AG09319 (cell line): ENCODE measurements around the gene GLS2.
"Not testable (repeated sequence)": the region's sequence is repeated elsewhere in the genome, so short reads cannot be mapped to it uniquely, and the experiment has no call there.

Source experiments
- DNase-seq: peaks from one replicate; pipeline ENCODE4 v3.0.0-alpha.2; 2010; ENCODE audit warnings: low read depth; ENCODE audit errors: extremely low read depth
- CTCF ChIP-seq: IDR thresholded peaks from 2 replicates; pipeline ENCODE4 v1.5.1; 2011; ENCODE audit warnings: low read depth, mild to moderate bottlenecking, inconsistent platforms, low read length, moderate library complexity

GLS2 gene

GRCh38 chr12:56448860-56449621, 38.9 kb downstream of the GLS2 start, which contains the start of gene TIMELESS:
TIMELESS (minus strand) TSS chr12:56449426; CDS start chr12:56434170, 15,256 bp downstream.
- peak; percentile 59 for DNase-seq
- no peak for TF ChIP-seq CTCF

- DNase-seq = not testable (repeated sequence)
Measured at GRCh38 chr12:56443208-56443607, 44.8 kb downstream of the GLS2 start.

- DNase-seq = no peak
- TF ChIP-seq CTCF = no peak
Measured at GRCh38 chr12:56437430-56438176, 50.4 kb downstream of the GLS2 start.

- TF ChIP-seq CTCF = no peak
- no peak for DNase-seq
Measured at GRCh38 chr12:56434828-56435227, 53.1 kb downstream of the GLS2 start.

- no peak for TF ChIP-seq CTCF
- no peak for DNase-seq
Measured at GRCh38 chr12:56431850-56432249, 56.1 kb downstream of the GLS2 start.

- no peak for DNase-seq
- no peak for TF ChIP-seq CTCF
Measured at GRCh38 chr12:56431288-56431687, 56.7 kb downstream of the GLS2 start.

- no peak for DNase-seq
- TF ChIP-seq CTCF = no peak
Measured at GRCh38 chr12:56425940-56426438, 62.0 kb downstream of the GLS2 start.
